PC-9 (cell line): ENCODE measurements around the gene ITFG1.

ENCODE experiments used
- CTCF ChIP-seq: fragments of 200-600 bp; sonication (generic); conservative IDR thresholded peaks from 2 replicates; pipeline ENCODE4 v1.6.1; 2017; ENCODE audit warnings: mixed run types, antibody characterized with exemption, mild to moderate bottlenecking, moderate library complexity
- EZH2 ChIP-seq: fragments of 200-600 bp; sonication (generic); IDR thresholded peaks from 2 replicates; pipeline ENCODE4 v1.8.0; 2017; ENCODE audit warnings: antibody characterized with exemption, low read depth

- no peak; the same call in 1 of the 2 replicates for TF ChIP-seq CTCF
- no peak for TF ChIP-seq EZH2
Measured at GRCh38 chr16:47144559-47144877, 316.3 kb downstream of the ITFG1 start.
